HK-2 (cell line): ENCODE results near the gene CDK5.

Source experiments
- DNase-seq: peaks from one replicate; pipeline ENCODE4 v3.0.0-alpha.2; 2018; ENCODE audit not compliant: unreplicated experiment

The CDK5 gene

GRCh38 chr7:151073990-151074389 lies 16.3 kb upstream of the CDK5 start:
- DNase-seq: no peak

DNA sequence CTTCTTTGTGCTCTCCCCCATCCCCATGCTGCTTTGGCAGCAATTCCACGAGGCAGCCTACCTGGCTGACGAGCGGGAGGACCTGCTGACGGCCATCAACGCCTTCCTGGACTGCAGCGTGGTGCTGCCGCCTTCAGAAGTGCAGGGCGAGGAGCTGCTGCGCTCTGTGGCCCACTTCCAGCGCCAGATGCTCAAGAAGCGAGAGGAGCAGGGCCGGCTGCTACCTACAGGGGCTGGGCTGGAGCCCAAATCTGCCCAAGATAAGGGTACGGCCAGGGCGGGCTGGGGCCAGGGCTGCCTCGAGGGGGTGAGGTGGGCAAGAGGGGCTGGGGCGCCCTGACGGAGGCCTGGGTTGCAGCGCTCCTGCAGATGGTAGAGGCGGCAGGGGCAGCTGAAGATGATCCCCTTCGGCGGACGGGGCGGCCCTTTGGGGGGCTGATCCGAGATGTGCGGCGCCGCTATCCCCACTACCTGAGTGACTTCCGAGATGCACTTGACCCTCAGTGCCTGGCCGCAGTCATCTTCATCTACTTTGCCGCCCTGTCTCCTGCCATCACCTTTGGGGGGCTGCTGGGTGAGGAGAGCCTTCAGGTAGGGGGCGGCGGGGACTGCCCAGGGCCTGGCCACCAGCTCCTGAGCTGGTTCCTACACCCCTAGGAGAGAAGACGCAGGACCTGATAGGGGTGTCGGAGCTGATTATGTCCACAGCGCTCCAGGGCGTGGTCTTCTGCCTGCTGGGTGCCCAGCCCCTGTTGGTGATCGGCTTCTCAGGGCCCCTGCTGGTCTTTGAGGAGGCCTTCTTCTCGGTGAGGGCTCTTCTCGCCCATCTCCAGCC lies 13.6 kb upstream of the CDK5 start:
- no peak for DNase-seq

DNA sequence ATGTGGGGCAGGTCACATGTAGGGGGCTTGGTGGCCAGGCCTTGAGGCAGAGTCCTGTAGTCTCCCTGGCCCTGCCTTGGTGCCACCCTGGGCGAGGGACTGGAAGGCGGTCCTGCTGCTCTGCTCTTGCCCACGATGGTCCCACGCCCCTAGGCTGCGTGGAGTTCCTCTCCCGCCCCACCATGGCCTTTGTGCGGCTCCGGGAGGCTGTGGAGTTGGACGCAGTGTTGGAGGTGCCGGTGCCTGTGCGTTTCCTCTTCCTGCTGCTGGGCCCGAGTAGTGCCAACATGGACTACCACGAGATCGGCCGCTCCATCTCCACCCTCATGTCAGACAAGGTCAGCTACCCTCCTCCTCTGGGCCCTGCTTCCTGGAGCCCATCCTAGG lies 12.9 kb upstream of the CDK5 start:
- no peak for DNase-seq

DNA sequence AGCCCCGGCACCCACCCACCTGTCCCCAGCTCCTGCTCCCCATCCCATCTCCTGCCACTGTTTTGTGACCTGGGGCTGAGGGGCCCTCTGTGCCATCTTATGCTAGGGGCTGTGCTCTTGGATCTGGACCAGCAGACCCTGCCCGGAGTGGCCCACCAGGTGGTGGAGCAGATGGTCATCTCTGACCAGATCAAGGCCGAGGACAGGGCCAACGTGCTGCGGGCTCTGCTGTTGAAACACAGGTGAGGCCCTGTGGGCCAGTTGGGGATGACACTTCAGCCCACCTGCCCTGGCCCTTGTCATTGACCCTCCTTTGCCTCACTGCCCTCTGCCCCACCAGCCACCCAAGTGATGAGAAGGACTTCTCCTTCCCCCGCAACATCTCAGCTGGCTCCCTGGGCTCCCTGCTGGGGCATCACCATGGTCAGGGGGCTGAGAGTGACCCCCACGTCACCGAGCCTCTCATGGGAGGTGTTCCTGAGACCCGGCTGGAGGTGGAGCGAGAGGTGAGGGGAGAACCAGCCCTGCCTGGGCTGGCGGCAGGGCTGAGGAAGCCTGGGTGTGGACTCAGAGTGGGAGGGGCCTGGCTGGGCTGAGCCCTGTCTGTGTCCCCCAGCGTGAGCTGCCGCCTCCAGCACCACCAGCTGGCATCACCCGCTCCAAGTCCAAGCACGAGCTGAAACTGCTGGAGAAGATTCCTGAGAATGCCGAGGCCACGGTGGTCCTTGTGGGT lies 12.3 kb upstream of the CDK5 start:
- no peak for DNase-seq

GRCh38 chr7:151068069-151068773 lies 10.5 kb upstream of the CDK5 start:
- no peak for DNase-seq

- no peak for DNase-seq
Observed at GRCh38 chr7:151066273-151066974, 8.7 kb upstream of the CDK5 start.

GRCh38 chr7:151065516-151065915 lies 7.8 kb upstream of the CDK5 start:
- no peak for DNase-seq

DNA sequence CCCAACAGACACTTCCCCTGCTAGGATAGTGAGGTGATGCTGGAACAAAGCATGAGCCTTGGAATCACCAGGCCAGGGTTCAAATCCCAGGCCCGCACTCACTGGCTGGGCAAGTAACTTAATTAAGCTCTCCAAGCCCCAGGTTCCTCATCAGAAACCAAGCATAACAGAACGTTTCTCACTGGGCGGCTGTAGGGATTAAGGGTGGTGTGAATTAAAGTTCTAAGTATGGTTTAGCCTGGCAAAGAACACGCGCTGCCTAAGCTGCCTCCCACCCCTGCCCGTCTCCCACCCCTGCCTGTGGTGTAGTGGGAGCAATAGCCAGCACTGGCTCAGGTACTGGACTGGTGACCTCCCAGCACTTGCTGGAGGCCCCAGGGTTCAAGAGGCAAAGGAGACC lies 7.3 kb upstream of the CDK5 start:
- DNase-seq: no peak

GRCh38 chr7:151064454-151064853 lies 6.8 kb upstream of the CDK5 start:
- DNase-seq: no peak

DNA sequence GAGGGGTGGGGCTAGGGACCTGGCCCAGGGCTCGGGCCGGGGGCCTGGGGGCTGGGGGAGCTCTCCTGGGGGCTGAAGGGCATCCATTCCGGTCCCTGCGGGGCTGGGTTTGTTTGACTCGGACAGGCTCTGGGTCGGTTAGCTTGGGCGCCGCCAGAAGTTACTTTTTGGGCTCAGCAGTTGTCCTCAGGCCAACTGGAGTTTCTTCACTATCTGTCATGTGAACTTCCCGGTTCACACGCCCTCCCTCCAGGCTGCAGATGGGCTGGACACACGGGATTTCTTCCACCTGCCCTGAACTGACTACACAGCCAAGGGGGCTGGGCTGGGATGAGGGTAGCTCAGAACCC lies 5.5 kb upstream of the CDK5 start:
- no peak for DNase-seq

GRCh38 chr7:151062399-151063211 lies 4.9 kb upstream of the CDK5 start:
- peak; percentile 95 for DNase-seq

- DNase-seq: no peak
Observed at GRCh38 chr7:151062111-151062398, 4.4 kb upstream of the CDK5 start.

GRCh38 chr7:151061213-151062110 lies 3.8 kb upstream of the CDK5 start:
- no peak for DNase-seq

DNA sequence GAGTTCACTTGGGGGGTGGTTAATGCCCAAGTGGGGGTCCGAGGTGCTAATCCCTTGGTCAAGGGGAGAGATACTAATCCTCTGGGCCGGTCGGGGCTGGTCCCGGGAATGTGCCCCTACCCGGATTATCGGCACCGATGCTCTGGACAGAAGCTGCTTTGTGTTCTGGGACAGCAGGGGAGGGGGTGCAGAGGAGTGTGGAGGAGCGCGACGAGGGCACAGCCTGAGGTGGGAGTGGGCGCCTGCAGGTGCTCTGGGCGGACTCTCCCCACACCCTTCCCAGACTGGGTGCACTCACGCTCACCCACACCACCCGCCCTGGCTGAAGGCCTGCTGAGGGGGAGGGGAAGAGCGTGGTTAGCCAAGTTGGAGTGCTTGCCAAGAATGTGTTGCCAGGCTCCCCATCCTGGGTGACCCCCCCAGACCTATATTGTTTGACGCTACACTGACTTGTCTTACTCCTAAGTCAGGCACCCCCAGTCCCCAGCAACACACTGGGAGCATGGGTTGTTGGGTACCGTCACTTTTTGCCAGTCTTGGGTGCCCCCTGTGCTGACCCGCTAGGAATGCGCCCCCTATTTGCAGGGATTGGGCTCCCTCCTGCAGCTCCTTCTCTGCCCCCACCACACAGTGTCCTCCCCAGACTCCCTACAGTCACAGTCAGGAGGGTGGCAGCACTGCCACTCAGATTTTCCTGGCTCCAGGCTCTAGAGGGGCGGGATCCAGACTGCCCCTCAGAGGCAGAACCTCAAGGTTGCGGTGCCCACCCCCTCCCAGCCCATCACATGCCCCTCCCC lies 2.9 kb upstream of the CDK5 start:
- peak; percentile 84 for DNase-seq

DNA sequence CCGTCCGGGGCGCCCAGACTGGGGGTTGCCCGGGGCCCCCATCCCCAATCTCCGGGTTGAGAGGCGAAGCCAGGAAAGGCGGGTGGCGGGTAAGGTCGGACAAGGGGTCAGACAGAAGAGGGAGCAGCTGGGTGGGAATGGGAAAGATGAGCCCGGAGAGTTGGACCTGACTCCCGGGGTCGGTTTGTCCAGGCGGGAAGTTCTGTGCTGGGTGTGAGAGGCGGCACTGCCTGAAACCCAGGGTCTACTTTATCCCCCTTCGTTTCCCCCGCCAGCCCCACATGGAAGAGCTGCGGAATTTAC lies 2.4 kb upstream of the CDK5 start:
- no peak for DNase-seq

DNA sequence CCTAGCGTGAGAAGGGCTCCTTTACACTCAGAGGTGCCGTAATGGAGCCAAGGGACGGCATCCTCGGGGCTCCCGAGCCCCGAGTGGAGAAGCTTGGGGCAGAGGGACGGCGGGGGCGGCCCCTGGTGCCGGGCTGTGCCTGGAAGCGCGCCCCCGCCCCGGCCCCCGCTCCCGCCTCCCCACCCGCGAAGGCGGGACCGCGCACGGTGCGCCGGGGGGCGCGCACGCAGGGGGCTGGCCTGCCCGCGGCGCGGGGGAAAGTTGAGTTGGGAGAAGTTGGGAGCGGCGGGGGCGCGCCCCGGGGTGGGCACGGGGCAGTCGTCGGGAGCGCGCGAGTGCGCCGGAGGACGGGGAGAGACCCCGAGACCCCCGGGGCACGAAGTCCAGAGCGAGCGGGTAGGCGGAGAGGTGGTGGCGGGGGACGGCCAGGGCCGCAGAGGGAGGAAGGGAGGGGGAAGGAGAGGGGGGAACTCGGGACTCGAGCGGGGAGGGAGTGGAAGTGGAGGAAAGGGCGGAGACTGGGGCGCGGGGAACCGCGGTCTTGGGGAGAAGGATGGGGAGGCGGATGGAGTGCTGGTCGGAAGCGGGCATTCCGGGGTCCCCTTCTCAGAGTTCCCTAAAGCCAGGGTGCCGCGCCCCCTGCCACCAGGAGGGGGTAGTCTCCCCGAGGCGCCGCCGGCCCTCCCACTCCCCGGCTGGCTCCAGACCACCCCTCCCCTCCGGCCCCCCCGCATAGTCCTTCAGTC lies 1.8 kb upstream of the CDK5 start, which contains the start of gene SLC4A2:
Gene SLC4A2, plus strand, starts transcription at position 223 of the 746 bp plus-strand sequence. CDS start 2,399 bp downstream, outside the sequence.
- DNase-seq: peak; percentile 77

GRCh38 chr7:151058781-151059366 lies 1.2 kb upstream of the CDK5 start:
- DNase-seq: peak; percentile 41

DNA sequence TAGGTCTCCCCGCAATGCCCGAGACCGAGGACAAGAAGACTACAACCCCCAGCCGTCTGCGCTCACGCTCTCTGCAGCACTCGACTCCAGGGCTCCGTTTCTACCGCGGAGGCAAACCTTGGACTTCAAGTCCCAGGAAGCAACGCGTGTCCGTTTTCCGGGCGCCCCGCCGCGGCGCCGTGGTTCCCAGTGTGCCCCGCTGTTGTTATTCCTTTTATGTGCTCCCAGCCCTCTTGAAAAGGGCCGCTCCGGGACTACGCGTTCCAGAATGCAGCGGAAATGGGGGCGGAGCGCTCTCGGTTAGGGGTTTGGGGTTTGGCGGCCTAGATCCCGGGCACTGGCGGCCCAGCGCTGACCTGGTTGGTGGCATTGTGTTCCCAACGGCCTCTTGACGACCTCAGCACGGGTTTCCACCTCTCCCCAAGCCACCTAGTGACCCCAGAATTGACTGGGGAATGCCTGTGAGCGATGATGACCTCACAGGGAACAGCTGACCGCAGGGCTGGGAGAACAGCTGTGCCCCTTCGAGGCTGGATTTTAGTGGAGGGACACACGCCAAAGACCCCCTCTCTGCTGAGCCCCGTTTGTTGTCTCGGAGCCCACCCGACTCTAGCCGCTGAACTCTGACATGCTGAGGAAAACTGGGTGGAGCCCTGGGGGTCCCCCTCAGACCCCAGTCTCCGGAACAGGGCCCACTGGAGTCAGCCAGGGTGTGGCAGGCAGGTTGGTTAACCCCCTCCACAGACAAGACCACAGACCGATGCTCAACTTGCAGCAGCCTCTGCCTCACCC lies 488 bp upstream of the CDK5 start:
- peak; percentile 98 for DNase-seq
